GM23248 (cell line): Measurements from ENCODE around the gene P2RX1. TPM values are rescaled to one million over a fixed set of nuclear protein-coding genes. Genes with fewer than 3 reads are reported as not detected.

ENCODE experiments used
- DNase-seq: peaks from one replicate; pipeline ENCODE4 v3.0.0-alpha.2; 2015
- H2AFZ ChIP-seq: fragments of 200-600 bp; sonication (generic); 2 replicates; pipeline ENCODE4 v1.6.1; 2016; ENCODE audit warnings: antibody characterized with exemption
- H3F3A ChIP-seq: fragments of 200-600 bp; sonication (generic); 2 replicates; pipeline ENCODE4 v1.6.1; 2016; ENCODE audit warnings: mild to moderate bottlenecking, antibody characterized with exemption, mixed run types; ENCODE audit not compliant: insufficient read depth
- H3K27ac ChIP-seq: fragments of 200-600 bp; sonication (generic); 2 replicates; pipeline ENCODE4 v1.5.1; 2016; ENCODE audit warnings: mild to moderate bottlenecking
- H3K27me3 ChIP-seq: fragments of 200-600 bp; sonication (generic); replicated peaks from 2 replicates; pipeline ENCODE4 v1.6.1; 2016; ENCODE audit warnings: mild to moderate bottlenecking; ENCODE audit not compliant: insufficient read depth
- H3K36me3 ChIP-seq: fragments of 200-600 bp; sonication (generic); 2 replicates; pipeline ENCODE4 v1.6.1; 2016; ENCODE audit warnings: low read depth, mild to moderate bottlenecking
- H3K4me1 ChIP-seq: fragments of 200-600 bp; sonication (generic); 2 replicates; pipeline ENCODE4 v1.6.1; 2016; ENCODE audit warnings: mild to moderate bottlenecking; ENCODE audit not compliant: insufficient read depth
- H3K4me2 ChIP-seq: fragments of 200-600 bp; sonication (generic); one replicate; pipeline ENCODE4 v1.6.1; 2016; ENCODE audit warnings: mild to moderate bottlenecking; ENCODE audit not compliant: unreplicated experiment
- H3K4me3 ChIP-seq: fragments of 200-600 bp; sonication (generic); 2 replicates; pipeline ENCODE4 v1.5.1; 2016; ENCODE audit warnings: mild to moderate bottlenecking
- H3K79me2 ChIP-seq: fragments of 200-600 bp; sonication (generic); 2 replicates; pipeline ENCODE4 v1.6.1; 2016; ENCODE audit warnings: mild to moderate bottlenecking; ENCODE audit not compliant: insufficient read depth
- H3K9ac ChIP-seq: fragments of 200-600 bp; sonication (generic); 2 replicates; pipeline ENCODE4 v1.6.1; 2016; ENCODE audit warnings: mild to moderate bottlenecking
- H3K9me2 ChIP-seq: fragments of 200-600 bp; sonication (generic); 2 replicates; pipeline ENCODE4 v1.6.1; 2016; ENCODE audit warnings: mixed run types, mild to moderate bottlenecking, moderate library complexity; ENCODE audit not compliant: insufficient read depth
- H3K9me3 ChIP-seq: fragments of 200-600 bp; sonication (generic); one replicate; pipeline ENCODE4 v1.6.1; 2017; ENCODE audit warnings: low read depth
- H4K20me1 ChIP-seq: fragments of 200-600 bp; sonication (generic); 2 replicates; pipeline ENCODE4 v1.6.0; 2016; ENCODE audit not compliant: insufficient read depth
- EZH2 ChIP-seq: fragments of 200-600 bp; sonication (generic); IDR thresholded peaks from 2 replicates; pipeline ENCODE4 v1.6.1; 2018; ENCODE audit warnings: antibody characterized with exemption, mild to moderate bottlenecking; ENCODE audit not compliant: insufficient read depth, poor library complexity, severe bottlenecking
- EZH2phosphoT487 ChIP-seq: fragments of 200-600 bp; sonication (generic); IDR thresholded peaks from 2 replicates; pipeline ENCODE4 v1.6.1; 2018; ENCODE audit warnings: antibody characterized with exemption, moderate library complexity, mild to moderate bottlenecking, low read depth; ENCODE audit not compliant: insufficient read depth
- WGBS, 2 experiments: methylation state at CpG; one replicate each; pipeline ENCODE4 v1.1.6; 2015 to 2017; ENCODE audit warnings: low lambda C conversion rate in 2 of 2, low coverage in 1 of 2; ENCODE audit errors: missing lambda C conversion rate in 2 of 2; 5-methylcytosine and 5-hydroxymethylcytosine counted together
- in situ Hi-C: fragments of 300-500 bp; cut with MboI; formaldehyde crosslinking; loops from 2 replicates; pipeline ENCODE4 v1.15.0; 2020
- polyA plus RNA-seq: library from polyadenylated mRNA; unstranded; fragments of >200 nt; fragmentation: Nextera tagmentation; extraction: Ambion mirVana; gene quantifications from 2 replicates; pipeline ENCODE4 v1.2.1, GENCODE V29; 2016
- total RNA-seq: library from RNA; depleted of rRNA; stranded (reverse); fragments of >200 nt; shearing (Covaris generic); gene quantifications from 2 replicates; pipeline ENCODE4 v1.2.3, GENCODE V29; 2014

P2RX1 gene
- total and polyA plus RNA-seq, 2 experiments from 2014 or later, result not detected

DNA sequence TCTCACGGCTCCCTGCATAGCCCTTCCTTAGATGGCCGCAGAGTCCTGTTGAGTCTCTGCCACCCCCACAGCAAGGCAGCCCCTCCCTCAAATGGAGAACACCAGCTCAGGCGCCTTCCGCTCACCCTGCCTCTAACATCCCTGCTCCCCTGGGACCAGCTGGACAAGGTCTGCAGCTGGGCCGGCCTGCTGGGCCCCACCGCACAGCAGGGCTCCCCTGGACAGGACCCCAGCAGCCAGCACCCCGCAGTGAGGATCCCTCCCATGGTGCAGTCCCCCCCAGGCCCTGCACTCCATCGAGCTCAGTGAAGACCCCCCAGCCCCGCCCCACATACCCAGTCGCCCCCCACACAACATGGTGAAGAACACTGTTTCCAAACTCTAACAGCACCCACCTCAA lies 37.8 kb upstream of the P2RX1 start:
- Histone ChIP-seq H3K9me2 (no peaks in the 10 kb centered on the region), H3K4me2 (no peak overlapping the region), H3K79me2 (no peaks in the 10 kb centered on the region), H2AFZ (no peak overlapping the region), H3K4me3 (no peak overlapping the region), H3K27me3 (no peaks in the 10 kb centered on the region), H3F3A (no peaks in the 10 kb centered on the region), H3K27ac (no peak overlapping the region), H3K36me3 (no peaks in the 10 kb centered on the region), H4K20me1 (no peaks in the 10 kb centered on the region), H3K9me3 (no peaks in the 10 kb centered on the region), H3K9ac (no peak overlapping the region), H3K4me1 (no peaks in the 10 kb centered on the region)
- in situ Hi-C loops, result no loop called here
- no peak for DNase-seq
- WGBS, 2 experiments, result 87 to 94% methylated on average over 6 to 10 of the region's 10 CpGs
- no peak for TF ChIP-seq EZH2

DNA sequence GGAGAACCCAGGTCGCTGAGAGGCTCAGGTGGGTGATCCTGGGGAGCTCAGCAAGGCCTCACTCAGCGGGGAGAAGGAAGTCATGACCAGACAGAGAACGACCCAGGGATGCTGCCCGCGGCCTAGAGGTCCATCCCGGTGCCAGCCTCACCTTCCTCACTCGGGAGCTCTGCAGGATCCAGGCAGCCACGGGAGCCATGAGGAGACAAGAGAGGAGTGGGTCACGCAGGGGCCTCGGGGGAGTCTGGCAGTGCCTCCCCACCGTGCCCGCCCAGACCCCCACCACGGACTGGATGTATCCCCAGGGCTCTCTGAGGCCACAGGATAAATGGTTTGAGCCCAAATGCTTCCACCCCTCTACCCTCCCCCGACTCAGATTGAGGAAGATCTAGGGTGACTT lies 37.3 kb upstream of the P2RX1 start:
- no peak overlapping the region for H2AFZ ChIP-seq
- in situ Hi-C loops, result no loop called here
- no peaks in the 10 kb centered on the region for H3K27me3 ChIP-seq
- H3K9me2 ChIP-seq, result no peaks in the 10 kb centered on the region
- H3K79me2 ChIP-seq, result no peaks in the 10 kb centered on the region
- TF ChIP-seq EZH2, result no peak
- TF ChIP-seq EZH2phosphoT487, result no peak
- H4K20me1 ChIP-seq, result no peaks in the 10 kb centered on the region
- H3K4me2 ChIP-seq, result no peak overlapping the region
- H3K27ac ChIP-seq, result no peak overlapping the region
- no peak for DNase-seq
- no peak overlapping the region for H3K4me3 ChIP-seq
- H3K36me3 ChIP-seq, result no peaks in the 10 kb centered on the region
- H3K9me3 ChIP-seq, result no peaks in the 10 kb centered on the region
- no peaks in the 10 kb centered on the region for H3F3A ChIP-seq
- H3K9ac ChIP-seq, result no peak overlapping the region
- 66 to 77% methylated on average over 7 to 14 of the region's 14 CpGs for WGBS, 2 experiments
- H3K4me1 ChIP-seq, result no peaks in the 10 kb centered on the region

DNA sequence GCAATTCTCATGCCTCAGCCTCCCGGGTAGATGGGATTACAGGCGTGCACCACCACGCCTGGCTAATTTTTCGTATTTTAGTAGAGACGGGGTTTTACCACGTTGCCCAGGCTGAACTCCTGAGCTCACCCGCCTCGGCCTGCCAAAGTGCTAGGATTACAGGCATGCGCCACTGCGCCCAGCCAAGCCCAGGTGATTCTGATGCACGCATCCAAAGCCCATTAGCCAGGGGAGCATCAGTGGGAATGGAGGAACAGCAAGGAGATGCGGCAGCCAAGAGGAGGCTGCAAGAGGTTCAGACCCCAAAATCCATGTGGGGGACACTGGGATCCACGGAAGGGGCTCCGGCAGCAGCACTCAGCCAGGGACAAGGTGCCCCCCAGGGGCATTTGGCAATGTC lies 35.9 kb upstream of the P2RX1 start:
- Histone ChIP-seq H2AFZ (no peak overlapping the region), H3F3A (no peaks in the 10 kb centered on the region), H3K4me1 (no peaks in the 10 kb centered on the region), H4K20me1 (no peaks in the 10 kb centered on the region), H3K36me3 (no peaks in the 10 kb centered on the region), H3K9me3 (no peaks in the 10 kb centered on the region), H3K79me2 (no peaks in the 10 kb centered on the region), H3K4me3 (no peak overlapping the region), H3K4me2 (no peak overlapping the region), H3K9me2 (no peaks in the 10 kb centered on the region), H3K9ac (no peak overlapping the region), H3K27ac (no peak overlapping the region), H3K27me3 (no peaks in the 10 kb centered on the region)
- WGBS, 2 experiments, result 88 to 89% methylated on average over 14 of the region's 14 CpGs
- DNase-seq, result no peak
- in situ Hi-C loops, result no loop called here
- no peak for TF ChIP-seq EZH2
- TF ChIP-seq EZH2phosphoT487, result no peak

DNA sequence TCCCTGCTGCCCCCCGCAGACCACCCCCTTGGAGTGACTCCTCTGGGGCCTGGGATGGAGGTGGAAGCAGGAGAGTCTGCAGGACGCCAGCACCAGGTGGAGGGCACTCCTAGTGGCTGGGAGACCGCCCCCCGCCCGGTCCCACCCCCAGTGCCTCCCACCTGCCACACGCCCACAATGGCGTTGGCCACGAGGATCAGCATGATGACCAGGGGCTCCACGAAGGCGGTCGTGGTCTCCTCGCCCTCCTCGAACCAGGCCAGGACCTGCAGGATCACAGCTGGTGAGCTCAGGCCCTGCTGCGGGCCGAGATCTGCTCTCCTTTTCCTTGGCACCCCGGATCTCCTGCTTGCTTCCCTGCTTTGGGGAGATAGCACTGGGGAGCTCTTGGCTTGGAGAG lies 35.2 kb upstream of the P2RX1 start:
- no peaks in the 10 kb centered on the region for H3F3A ChIP-seq
- no peak overlapping the region for H3K9ac ChIP-seq
- no peak overlapping the region for H3K4me2 ChIP-seq
- no peaks in the 10 kb centered on the region for H3K9me2 ChIP-seq
- no peaks in the 10 kb centered on the region for H3K9me3 ChIP-seq
- H3K27ac ChIP-seq, result no peak overlapping the region
- no peaks in the 10 kb centered on the region for H3K27me3 ChIP-seq
- no peak for DNase-seq
- no peaks in the 10 kb centered on the region for H4K20me1 ChIP-seq
- WGBS, 2 experiments, result 81 to 82% methylated on average over 12 to 16 of the region's 16 CpGs
- H2AFZ ChIP-seq, result no peak overlapping the region
- no peak overlapping the region for H3K4me3 ChIP-seq
- TF ChIP-seq EZH2phosphoT487 (no peak), EZH2 (no peak)
- in situ Hi-C loops, result no loop called here
- no peaks in the 10 kb centered on the region for H3K79me2 ChIP-seq
- H3K36me3 ChIP-seq, result no peaks in the 10 kb centered on the region
- H3K4me1 ChIP-seq, result no peaks in the 10 kb centered on the region

DNA sequence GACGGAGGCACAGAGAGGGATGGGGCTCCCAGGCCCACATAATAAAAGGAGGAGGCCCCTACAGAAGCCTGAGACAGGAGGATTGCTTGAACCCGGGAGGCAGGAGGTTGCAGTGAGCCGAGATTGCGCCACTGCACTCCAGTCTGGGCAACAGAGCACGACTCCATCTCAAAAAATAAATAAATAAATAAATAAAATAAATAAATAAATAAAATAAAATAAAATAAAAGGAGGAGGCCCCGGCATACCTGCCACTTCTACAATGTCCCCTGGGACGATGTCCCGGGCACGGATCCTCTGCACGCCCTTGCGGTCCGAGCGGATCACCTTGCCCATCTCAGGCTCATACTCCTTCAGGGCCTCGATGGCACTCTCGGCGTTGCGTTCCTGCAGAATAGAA lies 34.7 kb upstream of the P2RX1 start:
- no peak overlapping the region for H3K27ac ChIP-seq
- H3F3A ChIP-seq, result no peaks in the 10 kb centered on the region
- TF ChIP-seq EZH2 (no peak), EZH2phosphoT487 (no peak)
- no peak for DNase-seq
- no peaks in the 10 kb centered on the region for H3K79me2 ChIP-seq
- H4K20me1 ChIP-seq, result no peaks in the 10 kb centered on the region
- no peak overlapping the region for H3K4me2 ChIP-seq
- H3K9me3 ChIP-seq, result no peaks in the 10 kb centered on the region
- in situ Hi-C loops, result no loop called here
- WGBS, 2 experiments, result 86 to 89% methylated on average over 17 of the region's 17 CpGs
- H3K9me2 ChIP-seq, result no peaks in the 10 kb centered on the region
- H3K36me3 ChIP-seq, result no peaks in the 10 kb centered on the region
- H2AFZ ChIP-seq, result no peak overlapping the region
- no peak overlapping the region for H3K9ac ChIP-seq
- no peaks in the 10 kb centered on the region for H3K27me3 ChIP-seq
- H3K4me3 ChIP-seq, result no peak overlapping the region
- no peaks in the 10 kb centered on the region for H3K4me1 ChIP-seq
